Mononuclear cell (primary cell): ENCODE measurements around the gene IL5. TPM values are rescaled to one million over a fixed set of nuclear protein-coding genes. Genes with fewer than 3 reads are reported as not detected.
"Not testable (repeated sequence)": the region's sequence is repeated elsewhere in the genome, so short reads cannot be mapped to it uniquely, and the experiment has no call there.

Experiments used
- H3K27me3 ChIP-seq: 2 replicates; pipeline ENCODE4 v1.6.0; 2011; ENCODE audit warnings: low read length, control low read depth; ENCODE audit not compliant: insufficient read depth
- H3K4me1 ChIP-seq: 2 replicates; pipeline ENCODE4 v1.5.1; 2011; ENCODE audit warnings: mild to moderate bottlenecking, low read length, control low read depth; ENCODE audit not compliant: insufficient read depth
- H3K4me3 ChIP-seq: 2 replicates; pipeline ENCODE4 v1.5.1; 2011; ENCODE audit warnings: mild to moderate bottlenecking, low read length, moderate library complexity
- H3K9me3 ChIP-seq: 2 replicates; pipeline ENCODE4 v1.5.1; 2011; ENCODE audit warnings: low read depth, mild to moderate bottlenecking, control low read depth, low read length
- total RNA-seq: library from RNA; depleted of rRNA; stranded (reverse); fragments of >200 nt; gene quantifications from one replicate; pipeline ENCODE4 v1.2.3, GENCODE V29; 2012

IL5 gene
- total RNA-seq, 1 donor, result not detected

GRCh38 chr5:132513618-132514336, 29.5 kb downstream of the IL5 start:
- H3K4me1 ChIP-seq, H3K4me3 ChIP-seq, H3K27me3 ChIP-seq, H3K9me3 ChIP-seq: not testable (repeated sequence)

GRCh38 chr5:132510076-132510475, 33.2 kb downstream of the IL5 start:
- Histone ChIP-seq H3K9me3 (no peaks in the 10 kb centered on the region), H3K4me1 (no peaks in the 10 kb centered on the region), H3K4me3 (no peak overlapping the region), H3K27me3 (no peaks in the 10 kb centered on the region)

- peaks cover 3% of the 10 kb centered on the region for H3K4me1 ChIP-seq
- H3K27me3 ChIP-seq, result no peaks in the 10 kb centered on the region
- no peak overlapping the region for H3K4me3 ChIP-seq
- H3K9me3 ChIP-seq, result no peaks in the 10 kb centered on the region
Measured at GRCh38 chr5:132506094-132506692, 37.1 kb downstream of the IL5 start.

- no peak overlapping the region for H3K4me3 ChIP-seq
- peaks cover 9% of the 10 kb centered on the region for H3K4me1 ChIP-seq
- H3K9me3 ChIP-seq, result no peaks in the 10 kb centered on the region
- H3K27me3 ChIP-seq, result no peaks in the 10 kb centered on the region
Measured at GRCh38 chr5:132505641-132506040, 37.7 kb downstream of the IL5 start.

GRCh38 chr5:132504746-132505145, 38.6 kb downstream of the IL5 start:
- H3K4me3 ChIP-seq, result no peak overlapping the region
- H3K9me3 ChIP-seq, result no peaks in the 10 kb centered on the region
- peaks cover 18% of the 10 kb centered on the region for H3K4me1 ChIP-seq
- no peaks in the 10 kb centered on the region for H3K27me3 ChIP-seq

- H3K9me3 ChIP-seq, result no peaks in the 10 kb centered on the region
- no peak overlapping the region for H3K4me3 ChIP-seq
- no peaks in the 10 kb centered on the region for H3K27me3 ChIP-seq
- peaks cover 22% of the 10 kb centered on the region for H3K4me1 ChIP-seq
Measured at GRCh38 chr5:132503244-132503643, 40.1 kb downstream of the IL5 start.

- Histone ChIP-seq H3K9me3 (no peaks in the 10 kb centered on the region), H3K4me1 (peaks cover 32% of the 10 kb centered on the region)
Measured at GRCh38 chr5:132501961-132502931, 41.1 kb downstream of the IL5 start.

GRCh38 chr5:132501629-132501956, 41.7 kb downstream of the IL5 start:
- no peaks in the 10 kb centered on the region for H3K9me3 ChIP-seq

More at GRCh38 chr5:132501961-132502931, 41.1 kb downstream of the IL5 start:
- Histone ChIP-seq H3K27me3 (no peaks in the 10 kb centered on the region), H3K4me3 (no peak overlapping the region)

GRCh38 chr5:132500931-132501628, 42.2 kb downstream of the IL5 start:
- H3K27me3 ChIP-seq, result no peaks in the 10 kb centered on the region
- no peaks in the 10 kb centered on the region for H3K9me3 ChIP-seq
- no peak overlapping the region for H3K4me3 ChIP-seq
- peaks cover 36% of the 10 kb centered on the region for H3K4me1 ChIP-seq

More at GRCh38 chr5:132501629-132501956, 41.7 kb downstream of the IL5 start:
- Histone ChIP-seq H3K4me3 (no peak overlapping the region), H3K27me3 (no peaks in the 10 kb centered on the region), H3K4me1 (peaks cover 36% of the 10 kb centered on the region)

GRCh38 chr5:132500244-132500930, 42.9 kb downstream of the IL5 start:
- no peaks in the 10 kb centered on the region for H3K27me3 ChIP-seq
- peaks cover 40% of the 10 kb centered on the region for H3K4me1 ChIP-seq
- H3K9me3 ChIP-seq, result no peaks in the 10 kb centered on the region
- no peak overlapping the region for H3K4me3 ChIP-seq

- Histone ChIP-seq H3K4me1 (peaks cover 47% of the 10 kb centered on the region), H3K9me3 (no peaks in the 10 kb centered on the region), H3K27me3 (no peaks in the 10 kb centered on the region), H3K4me3 (no peak overlapping the region)
Measured at GRCh38 chr5:132499440-132500243, 43.7 kb downstream of the IL5 start.

GRCh38 chr5:132498686-132499271, 44.5 kb downstream of the IL5 start:
- no peaks in the 10 kb centered on the region for H3K27me3 ChIP-seq
- no peak overlapping the region for H3K4me3 ChIP-seq
- no peaks in the 10 kb centered on the region for H3K9me3 ChIP-seq
- H3K4me1 ChIP-seq, result peaks cover 56% of the 10 kb centered on the region

- Histone ChIP-seq H3K4me3 (no peak overlapping the region), H3K9me3 (no peaks in the 10 kb centered on the region), H3K4me1 (peaks cover 62% of the 10 kb centered on the region), H3K27me3 (no peaks in the 10 kb centered on the region)
Measured at GRCh38 chr5:132498152-132498551, 45.2 kb downstream of the IL5 start.
